K562 (cell line): ENCODE results near the gene CREB5. TPM values are rescaled to one million over a fixed set of nuclear protein-coding genes. Genes with fewer than 3 reads are reported as not detected.

ENCODE experiments used
- ATAC-seq: fragments of 200-7000 bp; cut with Tn5 transposase; 3 replicates; pipeline ENCODE4 v1.9.1; 2020; ENCODE audit warnings: moderate library complexity
- BruUV-seq: library from RNA; stranded (reverse); fragments of 400-500 nt; replicated peaks from 2 replicates; lab custom pipeline; 2021; lab: Mats Ljungman, UMichigan
- CTCF ChIA-PET: fragments of 300-600 bp; formaldehyde crosslinking; extraction: SDS; loops from one replicate; lab custom pipeline; 2021; ENCODE audit warnings: low intra/inter-chr PET ratio; lab: Yijun Ruan, JAX
- POLR2A ChIA-PET: fragments of 300-600, 350-650 bp; sonication (Branson Sonifier 250); formaldehyde crosslinking; extraction: SDS; loops from one replicate; lab custom pipeline; 2021; ENCODE audit warnings: antibody characterized with exemption, inconsistent platforms; lab: Yijun Ruan, JAX
- DNase-seq, 4 experiments: peaks; one replicate each; pipeline versions ENCODE4 v3.0.0 to v3.0.0-alpha.2; 2011 to 2018; ENCODE audit warnings: low spot score in 3 of 4, mixed read lengths in 3 of 4; ENCODE audit errors: extremely low read depth in 1 of 4
- FAIRE-seq: peaks from 2 replicates; lab custom pipeline; 2011; peaks lifted over from hg19 to GRCh38; lab: Jason Lieb, UNC
- H2AFZ ChIP-seq: 2 replicates; pipeline ENCODE4 v1.6.0; 2011; ENCODE audit warnings: low read depth, low read length, control low read depth, inconsistent platforms
- H3K27ac ChIP-seq: fragments of 200-600 bp; 3 replicates; pipeline ENCODE4 v1.8.0; 2011; ENCODE audit warnings: low read depth, mild to moderate bottlenecking, control low read depth, inconsistent platforms, low read length, moderate library complexity, mixed read lengths; ENCODE audit errors: extremely low read depth
- H3K27me3 ChIP-seq, 2 experiments: fragments of 300-600 bp in 1 of 2; 2 replicates in 1 of 2; 3 replicates in 1 of 2; pipeline versions ENCODE4 v1.6.0 to v1.8.0; 2011; ENCODE audit warnings: inconsistent platforms in 2 of 2, low read length in 2 of 2, mild to moderate bottlenecking in 1 of 2, mixed read lengths in 1 of 2, moderate library complexity in 1 of 2; ENCODE audit not compliant: control insufficient read depth in 2 of 2, insufficient read depth in 2 of 2
- H3K36me3 ChIP-seq: fragments of 300-600 bp; 3 replicates; pipeline ENCODE4 v1.8.0; 2011; ENCODE audit warnings: mild to moderate bottlenecking, low read length, inconsistent platforms; ENCODE audit not compliant: control insufficient read depth, insufficient read depth
- H3K4me1 ChIP-seq, 2 experiments: fragments of 200-600 bp in 1 of 2; replicated peaks in 1 of 2; 2 replicates in 1 of 2; 3 replicates in 1 of 2; pipeline versions ENCODE4 v1.5.1 to v1.8.0; 2011; ENCODE audit warnings: inconsistent platforms in 2 of 2, low read length in 2 of 2, mild to moderate bottlenecking in 1 of 2, mixed read lengths in 1 of 2, moderate library complexity in 1 of 2; ENCODE audit not compliant: control insufficient read depth in 2 of 2, insufficient read depth in 2 of 2
- H3K4me2 ChIP-seq: 2 replicates; pipeline ENCODE4 v1.6.1; 2011; ENCODE audit warnings: low read length, control low read depth, inconsistent platforms, mixed read lengths; ENCODE audit not compliant: insufficient read depth
- H3K4me3 ChIP-seq: fragments of 200-600 bp; sonication (generic), shearing (Covaris generic); 2 replicates; pipeline ENCODE4 v1.5.1; 2016; ENCODE audit warnings: control low read depth, inconsistent platforms
- H3K79me2 ChIP-seq: fragments of 200-600 bp; 3 replicates; pipeline ENCODE4 v1.8.0; 2011; ENCODE audit warnings: low read length, inconsistent platforms; ENCODE audit not compliant: control insufficient read depth, insufficient read depth
- H3K9ac ChIP-seq, 2 experiments: 2 replicates each; pipeline versions ENCODE4 v1.6.0 to v1.6.1; 2011; ENCODE audit warnings: low read depth in 2 of 2, low read length in 2 of 2, control low read depth in 1 of 2, inconsistent platforms in 1 of 2, mild to moderate bottlenecking in 1 of 2, mixed read lengths in 1 of 2; ENCODE audit not compliant: insufficient read depth in 1 of 2
- H3K9me1 ChIP-seq: one replicate; pipeline ENCODE4 v1.6.0; 2011; ENCODE audit warnings: inconsistent platforms, mild to moderate bottlenecking, low read length, moderate library complexity; ENCODE audit not compliant: control insufficient read depth, insufficient read depth
- H3K9me3 ChIP-seq: replicated peaks from 2 replicates; pipeline ENCODE4 v1.5.1; 2011; ENCODE audit warnings: low read depth, low read length, inconsistent platforms; ENCODE audit not compliant: control insufficient read depth, insufficient read depth
- H4K20me1 ChIP-seq: replicated peaks from 2 replicates; pipeline ENCODE4 v1.6.1; 2011; ENCODE audit warnings: low read length, inconsistent platforms, mixed read lengths; ENCODE audit not compliant: control insufficient read depth, insufficient read depth
- BACH1 ChIP-seq: fragments of 200-800 bp; sonication (Bioruptor generic); IDR thresholded peaks from 2 replicates; pipeline ENCODE4 v1.6.1; 2016; ENCODE audit warnings: missing genetic modification characterization, missing compliant biosample characterization
- CEBPB ChIP-seq: fragments of 450-650 bp; IDR thresholded peaks from 2 replicates; pipeline ENCODE4 v1.6.1; 2016; ENCODE audit warnings: missing genetic modification characterization, missing compliant biosample characterization
- E4F1 ChIP-seq: fragments of 250-450 bp; sonication (Bioruptor Pico); IDR thresholded peaks from 2 replicates; pipeline ENCODE4 v1.5.0; 2021; ENCODE audit warnings: mild to moderate bottlenecking, borderline replicate concordance
- EZH2 ChIP-seq: IDR thresholded peaks from 2 replicates; pipeline ENCODE4 v1.6.1; 2012; ENCODE audit warnings: low read depth, mild to moderate bottlenecking, inconsistent platforms, low read length, borderline replicate concordance
- IFI16 ChIP-seq: fragments of 250-450 bp; sonication (Bioruptor Pico); IDR thresholded peaks from 2 replicates; pipeline ENCODE4 v2.1.2; 2022; ENCODE audit warnings: mild to moderate bottlenecking, inconsistent platforms
- MYC ChIP-seq, 2 experiments: fragments of 250-450 bp in 1 of 2; sonication (Bioruptor Pico) in 1 of 2; IDR thresholded peaks; 2 replicates each; pipeline versions ENCODE4 v1.5.1 to v1.6.1; 2012 to 2021; ENCODE audit warnings: low read depth in 2 of 2, borderline replicate concordance in 1 of 2, improper control_type of control experiment in 1 of 2, low read length in 1 of 2, mild to moderate bottlenecking in 1 of 2, moderate library complexity in 1 of 2
- NONO ChIP-seq, 2 experiments: fragments of 200-400 bp in 1 of 2; fragments of 450-650 bp in 1 of 2; formaldehyde crosslinking in 1 of 2; IDR thresholded peaks; 2 replicates each; pipeline ENCODE4 v1.6.1; 2017; ENCODE audit warnings: low read depth in 2 of 2, mild to moderate bottlenecking in 2 of 2, moderate library complexity in 2 of 2, low read length in 1 of 2
- WHSC1 ChIP-seq: IDR thresholded peaks from one replicate; pipeline ENCODE4 v1.6.1; 2012; ENCODE audit warnings: low read length, control low read depth, inconsistent platforms
- ZMIZ1 ChIP-seq, 2 experiments: fragments of 150-350 bp in 1 of 2; IDR thresholded peaks; 2 replicates each; pipeline ENCODE4 v1.6.1; 2012 to 2016; ENCODE audit warnings: low read depth in 2 of 2, low read length in 2 of 2, mild to moderate bottlenecking in 1 of 2, moderate library complexity in 1 of 2
- ZNF347 ChIP-seq: fragments of 450-650 bp; formaldehyde crosslinking; IDR thresholded peaks from 2 replicates; pipeline ENCODE4 v1.4.0; 2020; ENCODE audit warnings: low read depth, mild to moderate bottlenecking, moderate library complexity
- WGBS: fragments of 100-300 bp; shearing (Covaris generic); methylation state at CpG from one replicate; pipeline ENCODE4 v1.1.6; 2016; ENCODE audit warnings: low coverage, mixed read lengths; ENCODE audit not compliant: insufficient coverage; ENCODE audit errors: missing lambda C conversion rate; 5-methylcytosine and 5-hydroxymethylcytosine counted together
- in situ Hi-C: fragments of 300-500 bp; cut with MboI; formaldehyde crosslinking; loops from 4 replicates; pipeline ENCODE4 v1.15.0; 2018; ENCODE audit warnings: inconsistent platforms, mixed read lengths
- intact Hi-C: fragments of 100-400 bp; cut with micrococcal nuclease; formaldehyde crosslinking; loops from 2 replicates; pipeline ENCODE4 v1.14.2; 2022
- polyA plus RNA-seq, 8 experiments: library from polyadenylated mRNA; depleted of rRNA in 4 of 8; stranded (reverse) in 5 of 8; unstranded in 3 of 8; fragments of >200 nt; fragmentation: Nextera tagmentation in 2 of 8; fragmentation: Illumina TruSeq in 1 of 8; extraction: Ambion mirVana in 2 of 8; extraction: Trizol in 1 of 8; gene quantifications; 2 replicates each; pipeline versions ENCODE4 v1.2.1 to v1.2.3, GENCODE V29; 2011 to 2014; ENCODE audit warnings: inconsistent platforms in 1 of 8, missing spikeins in 1 of 8
- total RNA-seq, 7 experiments: library from RNA; depleted of rRNA in 6 of 7; stranded (reverse); fragments of >200 nt in 6 of 7; fragmentation: Illumina TruSeq in 2 of 7; extraction: Trizol in 2 of 7; gene quantifications; 2 replicates each; pipeline versions ENCODE4 v1.2.1 to v1.2.3, GENCODE V29; 2011 to 2021; ENCODE audit warnings: low replicate concordance in 1 of 7

CREB5 gene
- total and polyA plus RNA-seq, 9 of the 15 experiments (the other 6 are each of a cell fraction or from before 2014, with no cell fraction given): 0.33 to 6.4 (median 1.8) TPM

- POLR2A ChIA-PET: no interaction called here
Measured at GRCh38 chr7:28483908-28484605, 71.7 kb downstream of the CREB5 start.

GRCh38 chr7:28484606-28484935 lies 72.3 kb downstream of the CREB5 start:
- FAIRE-seq: no peak
- BruUV-seq: no TSS peak
- TF ChIP-seq BACH1 (tag): no peak
- TF ChIP-seq ZNF347 (CRISPR knock-in tag): no peak
- no peak for TF ChIP-seq E4F1 (CRISPR knock-in tag)
- no peak for TF ChIP-seq IFI16 (CRISPR knock-in tag)
- TF ChIP-seq MYC (IDR thresholded peaks at IDR 0.05; ENCODE audit: low read depth, low read length): no peak
- no peak for TF ChIP-seq MYC (CRISPR knock-in tag; IDR thresholded peaks at IDR 0.05; ENCODE audit: borderline replicate concordance, low read depth)
- TF ChIP-seq ZMIZ1 (IDR thresholded peaks at IDR 0.05; ENCODE audit: low read depth in 2 of 2, low read length in 2 of 2): no peak
- no peak for TF ChIP-seq WHSC1

More at GRCh38 chr7:28483908-28484605, 71.7 kb downstream of the CREB5 start:
- ATAC-seq: no peak
- DNase-seq: no peak
- CTCF ChIA-PET: no interaction called here
- 0% methylated on average over 2 of the region's 2 CpGs for WGBS
- Histone ChIP-seq H3K4me2 (no peak overlapping the region), H3K9me1 (no peaks in the 10 kb centered on the region), H3K27me3 (peaks cover 0 to 2% of the 10 kb centered on the region in 2 experiments; a peak in 1 of 5 replicates), H2AFZ (no peak overlapping the region), H3K27ac (no peak overlapping the region), H3K36me3 (no peaks in the 10 kb centered on the region), H4K20me1 (no peaks in the 10 kb centered on the region), H3K4me1 (no peaks in the 10 kb centered on the region), H3K9ac (no peak overlapping the region), H3K9me3 (no peaks in the 10 kb centered on the region), H3K4me3 (no peak overlapping the region), H3K79me2 (no peaks in the 10 kb centered on the region)
- in situ Hi-C loops: no loop called here
- TF ChIP-seq CEBPB (tag) (no peak), NONO (IDR thresholded peaks at IDR 0.05; ENCODE audit: low read depth in 2 of 2, low read length in 1 of 2) (no peak), EZH2 (no peak)
- no peak for FAIRE-seq
- BruUV-seq: no TSS peak
- intact Hi-C loops: no loop called here

More at GRCh38 chr7:28484606-28484935, 72.3 kb downstream of the CREB5 start:
- Histone ChIP-seq H3K27me3 (peaks cover 0 to 2% of the 10 kb centered on the region in 2 experiments; a peak in 1 of 5 replicates), H3K36me3 (no peaks in the 10 kb centered on the region), H3K27ac (no peak overlapping the region), H3K9me1 (no peaks in the 10 kb centered on the region), H3K9ac (no peak overlapping the region), H3K9me3 (no peaks in the 10 kb centered on the region), H4K20me1 (no peaks in the 10 kb centered on the region), H2AFZ (no peak overlapping the region), H3K79me2 (no peaks in the 10 kb centered on the region), H3K4me1 (no peaks in the 10 kb centered on the region), H3K4me2 (no peak overlapping the region), H3K4me3 (no peak overlapping the region)
- intact Hi-C loops: no loop called here
- no peak for ATAC-seq
- POLR2A ChIA-PET: no interaction called here
- 0% methylated on average over 4 of the region's 4 CpGs for WGBS
- CTCF ChIA-PET: no interaction called here
- in situ Hi-C loops: no loop called here
- no peak for DNase-seq
